Measurements from ENCODE around the gene SFI1.
A peak's percentile ranks its signal among the peaks of the same experiment; 100 is the strongest.

The SFI1 gene

DNA sequence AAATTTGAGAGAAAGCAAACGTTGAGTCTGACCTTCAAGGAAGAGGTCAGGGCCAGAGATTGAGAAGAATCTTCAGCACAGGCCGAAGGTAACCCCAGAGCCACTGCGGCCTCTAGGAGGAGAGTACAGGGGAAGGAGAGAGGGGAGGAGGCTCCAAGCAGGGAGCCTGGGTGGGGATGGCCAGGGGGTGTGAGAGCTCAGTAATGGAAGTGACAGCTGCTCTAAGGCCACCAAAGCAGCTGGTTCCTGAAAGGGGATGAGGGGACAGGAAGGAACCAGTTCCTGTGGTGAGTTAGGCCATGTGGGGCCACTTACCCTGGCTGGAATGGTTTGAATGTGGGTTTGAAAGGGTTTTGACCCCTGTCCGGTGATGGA is 119.6 kb downstream of the SFI1 start:
- no peak for DNase-seq (ENCODE audit: low read depth in 2 of 2)

DNA sequence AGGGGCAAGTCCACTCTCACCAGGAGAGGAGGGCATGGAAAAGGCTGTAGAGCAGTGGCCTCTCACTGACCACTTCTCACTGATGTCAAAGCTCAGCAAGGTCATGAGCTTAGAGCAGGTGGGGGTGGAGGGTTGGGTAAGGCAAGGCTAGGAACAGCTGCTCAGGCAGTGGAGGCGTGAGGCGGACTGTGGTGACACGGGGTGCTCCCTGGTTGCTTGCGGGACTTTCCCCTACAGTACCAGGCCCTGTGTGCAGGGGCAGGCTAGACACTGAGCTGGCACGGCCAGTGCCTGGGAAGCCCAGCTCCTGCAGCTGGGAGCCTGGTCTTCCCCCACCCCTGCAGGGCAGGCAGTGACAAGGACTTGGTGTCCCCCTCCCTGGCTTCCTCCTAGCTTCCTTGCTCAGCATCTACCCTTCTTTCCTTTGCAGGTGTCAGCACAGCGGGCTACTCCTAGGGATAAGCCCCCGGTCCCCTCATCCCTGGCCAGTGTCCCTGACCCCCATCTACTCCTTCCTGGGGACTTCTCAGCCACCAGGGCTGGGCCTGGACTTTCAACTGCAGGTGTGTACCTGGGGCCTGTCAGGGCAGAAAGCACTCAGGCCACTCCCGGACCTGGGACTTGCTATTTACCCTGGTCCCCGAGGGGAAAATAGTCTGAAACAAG is 120.1 kb downstream of the SFI1 start:
- DNase-seq (ENCODE audit: low read depth in 2 of 2): peak in 1 of 2 experiments; percentile 48

DNA sequence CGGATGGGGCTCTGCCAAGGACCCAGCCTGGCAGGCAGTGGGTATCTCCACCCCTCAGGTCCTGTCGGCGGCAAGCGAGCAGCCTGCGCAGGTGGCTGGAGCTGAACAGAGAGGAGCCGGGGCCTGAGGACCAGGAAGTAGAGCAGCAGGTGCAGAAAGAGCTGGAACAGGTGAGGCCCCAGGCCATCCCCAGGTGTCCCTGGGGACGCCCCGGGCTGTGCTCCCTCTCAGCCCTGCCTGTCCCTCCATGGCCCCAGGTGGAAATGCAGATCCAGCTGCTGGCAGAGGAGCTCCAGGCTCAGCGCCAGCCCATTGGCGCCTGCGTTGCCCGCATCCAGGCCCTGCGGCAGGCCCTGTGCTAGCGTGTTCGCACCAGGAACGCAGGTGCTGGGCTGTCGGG is 121.7 kb downstream of the SFI1 start:
- no peak for DNase-seq (ENCODE audit: low read depth in 2 of 2)

DNA sequence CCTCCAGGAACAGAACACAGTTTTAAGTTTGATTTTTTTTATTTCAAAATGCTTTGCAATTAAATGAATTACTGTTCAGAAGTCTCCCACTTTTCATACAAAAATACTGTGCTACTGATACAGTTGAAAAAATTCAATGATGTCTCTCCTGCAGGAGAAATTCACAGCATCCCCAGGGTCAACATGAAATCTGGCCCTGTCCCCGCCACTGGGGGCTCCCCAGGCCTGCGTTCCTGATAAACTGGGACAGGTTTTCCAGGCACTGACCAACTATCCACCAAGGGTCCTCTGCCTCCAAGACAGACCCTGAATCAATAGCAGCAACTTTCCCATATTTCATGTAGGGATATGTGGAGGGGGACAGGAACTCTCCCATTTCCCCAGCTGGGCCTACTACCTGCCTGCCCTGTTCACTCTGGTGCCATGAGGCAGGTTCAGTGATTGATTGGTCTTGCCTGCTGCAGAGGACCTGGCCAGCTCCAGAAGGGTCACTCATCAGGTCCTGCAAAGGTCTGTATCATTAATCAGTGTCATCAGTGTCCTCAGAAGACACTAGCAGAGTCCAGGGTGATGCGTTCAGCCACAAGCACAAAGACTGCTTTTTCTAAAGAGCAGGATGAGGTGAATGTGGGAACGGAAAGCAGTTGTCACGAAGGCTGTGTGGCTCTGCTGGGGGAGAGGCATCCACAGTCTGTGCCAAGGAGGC is 122.3 kb downstream of the SFI1 start:
- DNase-seq (ENCODE audit: low read depth in 2 of 2): no peak

DNA sequence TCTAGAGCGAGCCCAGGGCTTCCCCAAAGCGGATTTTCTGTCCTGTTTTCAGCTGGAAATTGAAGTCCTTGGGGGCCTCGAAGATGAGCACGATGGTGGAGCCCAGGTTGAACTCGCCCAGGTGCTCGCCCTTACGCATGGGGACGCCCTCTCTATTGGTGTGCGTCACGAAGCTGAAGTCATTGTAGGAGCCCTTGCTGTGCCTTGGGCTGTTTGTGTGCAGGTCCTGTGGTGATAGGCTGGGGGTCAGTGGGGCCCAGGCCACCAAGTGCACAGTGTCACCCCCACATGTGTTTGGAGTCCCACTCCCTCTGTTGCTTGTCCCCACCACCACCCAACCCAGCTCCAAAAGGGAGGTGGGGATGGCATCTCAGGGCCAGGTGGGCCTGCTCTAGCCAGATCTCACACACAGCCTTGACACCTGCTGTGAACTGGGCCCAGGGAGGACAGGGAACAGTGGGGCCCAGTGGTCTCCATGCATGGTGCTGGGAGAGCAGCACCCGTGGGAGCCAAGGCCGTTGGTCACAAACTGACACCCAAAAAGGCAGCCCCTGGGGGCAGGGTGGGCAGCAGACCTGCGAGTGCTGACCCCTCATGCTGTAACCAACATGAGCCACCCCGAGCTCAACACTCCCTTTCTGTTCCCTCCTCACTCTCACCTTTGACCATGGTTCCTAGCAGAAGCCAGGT is 123.4 kb downstream of the SFI1 start:
- no peak for DNase-seq (ENCODE audit: low read depth in 2 of 2)

DNA sequence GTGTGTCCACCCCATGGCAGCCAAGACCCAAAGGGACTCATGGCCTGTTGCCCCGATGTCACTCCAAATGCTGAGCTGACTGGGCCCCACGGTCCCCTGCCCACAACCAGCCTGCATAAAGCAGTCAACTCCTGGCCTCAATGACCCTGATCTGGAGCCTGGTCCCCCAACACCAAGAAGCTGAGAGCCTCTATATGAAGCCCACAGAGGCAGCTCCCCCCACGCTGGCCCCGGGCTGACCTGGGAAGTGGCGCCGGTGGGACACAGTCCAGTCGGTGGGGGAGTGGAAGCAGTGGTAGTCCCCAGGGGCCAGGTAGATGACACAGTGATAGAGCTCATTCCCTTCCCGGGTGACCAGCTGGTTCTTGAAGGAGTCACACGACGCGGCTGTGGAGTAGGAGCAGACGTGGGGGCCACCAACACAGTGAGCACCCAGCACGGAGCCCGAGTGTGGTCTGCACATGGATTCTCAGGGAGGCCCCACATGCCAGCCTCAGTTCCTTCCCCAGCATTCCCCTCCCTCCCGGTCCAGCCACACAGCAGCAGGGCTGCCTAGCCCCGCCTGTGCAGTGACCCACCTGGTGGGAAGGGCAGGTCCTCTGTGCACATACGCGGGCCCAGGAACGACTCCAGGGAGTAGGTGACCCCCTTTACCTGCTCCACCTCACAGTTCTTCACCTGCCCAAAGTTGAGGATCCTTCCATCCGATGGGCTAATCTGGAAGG is 124.6 kb downstream of the SFI1 start:
- no peak for DNase-seq (ENCODE audit: low read depth in 2 of 2)

DNA sequence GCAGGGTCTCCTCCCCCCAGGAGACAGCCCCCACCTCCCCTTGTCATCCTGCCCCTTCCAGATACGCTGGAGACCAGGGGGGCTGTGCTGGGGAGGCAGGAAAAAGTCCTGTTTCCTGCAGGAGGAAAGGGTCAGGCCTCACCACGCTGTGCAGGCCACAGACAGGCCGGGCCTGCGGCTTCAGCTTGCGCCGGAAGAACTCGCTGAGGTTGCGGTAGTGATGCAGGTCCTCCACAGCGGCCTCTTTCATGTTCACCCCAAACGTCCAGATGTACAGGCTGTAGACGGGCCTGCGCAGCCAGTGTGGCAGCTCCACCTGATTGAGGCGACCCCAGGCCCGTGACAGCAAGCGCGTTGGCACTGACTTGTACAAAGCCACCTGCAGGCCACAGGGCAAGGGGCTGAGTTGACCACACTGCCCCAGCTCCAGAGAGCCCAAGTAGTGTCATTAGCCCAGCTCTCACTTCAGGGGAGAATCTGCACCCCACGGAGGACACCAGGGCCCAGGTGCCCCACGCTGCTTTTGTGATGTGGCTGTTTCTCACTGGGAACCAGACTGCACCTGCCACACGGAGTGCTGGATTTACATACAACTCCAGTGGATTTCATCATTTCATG is 125.3 kb downstream of the SFI1 start:
- no peak for DNase-seq (ENCODE audit: low read depth in 2 of 2)

DNA sequence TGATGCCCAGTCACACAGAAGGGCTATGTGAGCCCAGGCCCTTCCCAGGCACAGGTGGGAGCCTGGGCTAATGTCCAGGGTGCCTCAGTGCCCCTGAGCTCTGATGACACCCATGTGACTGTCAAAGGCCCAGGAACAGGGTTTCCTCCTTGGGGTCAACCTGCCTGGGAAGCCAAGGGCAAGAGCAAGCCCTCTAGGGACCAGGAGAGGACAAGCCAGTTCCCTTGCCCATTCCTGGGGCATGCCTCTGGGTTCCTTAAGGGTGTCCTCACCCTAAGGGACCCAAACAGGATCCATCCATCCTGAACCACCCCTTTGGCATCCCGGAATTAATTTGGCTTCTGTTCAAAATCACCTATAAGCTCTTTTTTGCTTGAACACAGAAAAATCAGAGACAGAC is 126.6 kb downstream of the SFI1 start:
- no peak for DNase-seq (ENCODE audit: low read depth in 2 of 2)

DNA sequence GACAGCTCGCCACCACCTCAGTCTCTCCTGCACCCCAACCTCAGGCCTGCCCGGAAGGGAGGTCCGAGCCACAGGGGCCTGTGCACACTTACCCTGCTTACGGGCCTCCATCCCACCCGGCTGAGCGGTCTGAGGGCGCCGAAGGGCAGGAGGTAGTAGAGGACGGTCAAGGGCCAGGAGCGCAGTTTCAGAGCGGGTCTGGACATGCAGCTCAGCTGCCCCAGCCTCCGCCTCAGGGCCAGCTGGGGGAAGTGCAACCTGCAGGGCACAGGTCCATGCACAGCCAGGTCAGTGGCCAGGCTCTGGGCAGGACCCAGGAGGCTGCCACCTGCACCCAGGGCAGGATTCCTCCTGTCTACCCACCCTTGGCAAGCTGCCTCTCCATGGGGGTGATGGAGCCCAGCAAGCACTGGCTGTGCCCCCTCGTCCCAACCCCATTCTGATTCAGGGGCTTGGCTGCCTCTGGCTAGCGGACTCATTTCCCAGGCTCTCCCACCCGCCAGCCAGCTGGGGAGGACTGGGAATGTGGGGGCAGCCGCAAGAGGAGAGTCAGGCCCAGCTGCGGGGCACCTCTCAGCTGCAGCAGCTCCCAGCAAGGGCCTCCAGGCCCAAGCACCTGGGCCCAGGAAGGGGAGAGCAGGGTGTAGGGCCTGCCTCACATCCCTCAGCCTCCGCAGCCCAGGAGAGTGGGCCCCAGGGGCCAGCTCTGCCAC is 127.4 kb downstream of the SFI1 start:
- DNase-seq (ENCODE audit: low read depth in 2 of 2): no peak

DNA sequence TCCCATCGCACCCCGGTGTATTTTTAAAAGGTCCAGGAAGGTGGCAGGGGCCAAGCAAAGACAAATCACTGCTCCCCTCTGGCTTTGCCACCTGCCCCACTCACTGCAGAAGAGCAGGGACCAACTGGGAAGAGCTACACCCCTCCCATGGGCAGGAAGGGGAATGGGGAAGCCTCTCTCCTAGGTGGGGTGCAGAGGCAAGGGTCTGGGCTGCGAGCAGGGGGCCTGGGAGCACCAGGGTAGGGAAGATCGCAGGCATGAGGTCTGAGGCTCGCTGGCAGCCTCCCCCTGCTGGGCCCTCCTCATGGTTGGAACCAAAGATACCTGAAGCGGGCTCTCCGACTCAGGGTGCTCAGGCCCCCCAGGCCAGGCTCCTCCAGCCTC is 128.9 kb downstream of the SFI1 start:
- no peak for DNase-seq (ENCODE audit: low read depth in 2 of 2)

DNA sequence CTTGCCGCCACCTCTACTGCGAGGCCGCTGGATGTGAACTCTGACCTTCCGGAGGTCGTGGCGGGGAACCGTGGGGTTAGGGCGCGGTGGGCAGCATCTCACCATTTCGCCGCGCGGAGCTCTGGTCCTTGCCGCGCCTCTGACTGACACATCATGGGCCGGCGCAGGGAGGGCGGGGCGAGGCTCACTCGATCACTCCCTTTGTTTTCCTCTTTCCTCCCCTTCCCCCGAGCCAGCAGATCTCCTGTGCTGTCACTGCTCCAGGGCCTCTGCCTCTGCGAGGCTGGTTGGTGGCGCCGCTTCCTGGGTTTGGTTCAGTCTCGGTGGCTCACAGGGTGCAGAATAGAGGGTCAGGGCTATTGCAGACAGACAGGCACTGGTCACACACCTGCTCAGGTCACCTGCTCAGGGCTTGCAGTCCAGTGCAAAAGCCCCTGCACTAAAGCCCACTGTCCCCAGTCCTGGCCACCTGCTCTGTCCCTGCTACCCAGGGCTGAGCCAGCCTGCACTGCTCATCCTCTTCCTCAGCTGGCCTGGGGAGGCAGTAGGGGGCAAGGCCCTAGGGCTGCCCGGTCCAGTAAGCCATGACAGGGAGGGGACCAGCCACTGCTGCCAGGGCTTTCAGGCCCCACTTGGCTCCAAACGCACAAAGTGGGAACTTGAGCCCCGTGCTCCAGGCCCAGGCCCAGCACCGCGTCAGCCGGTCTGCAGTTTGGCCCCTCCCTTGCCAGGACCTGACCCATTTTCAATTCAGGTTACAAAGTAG is 129.5 kb downstream of the SFI1 start:
- no peak for DNase-seq (ENCODE audit: low read depth in 2 of 2)

DNA sequence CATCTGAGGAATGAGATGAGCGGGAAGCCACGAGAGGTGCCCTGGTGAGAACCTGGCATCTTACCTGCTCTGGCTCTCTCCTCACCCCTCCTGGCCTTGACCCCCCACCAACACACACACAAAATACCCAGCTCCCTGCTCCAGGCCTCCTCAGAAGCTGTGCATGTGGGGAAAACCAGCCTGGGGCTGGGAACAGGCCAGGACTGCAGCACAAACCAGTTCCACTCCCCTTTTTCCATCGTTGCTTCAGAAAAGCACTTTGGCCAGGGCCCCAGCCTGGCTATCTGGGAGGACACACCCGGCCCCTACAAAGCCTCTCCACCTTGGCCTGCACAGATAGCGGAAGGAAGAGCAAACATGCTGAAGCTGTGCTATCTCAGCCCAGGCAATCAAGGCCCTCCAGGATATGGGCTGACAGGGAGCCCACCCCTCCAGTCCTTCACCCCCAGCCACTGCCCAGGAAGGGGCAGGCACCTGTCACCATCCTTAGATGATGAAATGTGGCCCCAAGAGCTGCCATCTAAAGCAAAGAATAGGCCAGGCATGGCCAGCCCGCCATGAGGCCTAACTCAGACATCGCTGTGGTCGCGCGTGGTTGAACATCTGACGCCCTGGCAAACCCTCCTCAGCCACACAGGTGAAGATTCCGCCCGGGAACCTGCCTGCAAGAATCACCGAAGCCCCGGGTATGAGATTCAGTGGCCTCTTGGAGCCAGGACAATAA is 130.3 kb downstream of the SFI1 start:
- no peak for DNase-seq (ENCODE audit: low read depth in 2 of 2)

DNA sequence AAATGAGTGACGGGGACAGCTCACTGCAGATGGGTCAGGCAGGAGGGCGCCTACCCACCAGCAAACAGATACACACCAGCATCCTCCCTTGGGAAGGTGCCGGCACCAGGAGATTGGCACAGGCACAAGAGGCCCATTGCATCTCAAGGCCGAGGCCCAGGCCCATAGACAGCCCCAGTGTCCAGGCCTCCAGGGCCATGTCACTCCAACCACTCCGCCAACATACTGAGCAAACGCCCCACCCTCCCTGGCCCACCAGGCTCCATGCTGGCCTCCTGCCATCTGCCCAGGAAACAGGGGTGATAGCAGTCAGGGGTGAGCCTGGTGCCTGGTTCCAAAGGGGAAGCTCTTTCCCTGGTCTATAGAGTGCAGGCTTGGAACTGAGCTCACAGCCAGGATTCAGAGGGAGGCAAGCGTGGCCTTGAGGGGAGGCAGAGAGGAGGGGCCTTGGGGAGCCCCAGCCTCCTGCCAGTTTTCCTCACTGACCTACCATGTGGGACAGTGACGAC is 130.9 kb downstream of the SFI1 start:
- no peak for DNase-seq (ENCODE audit: low read depth in 2 of 2)

DNA sequence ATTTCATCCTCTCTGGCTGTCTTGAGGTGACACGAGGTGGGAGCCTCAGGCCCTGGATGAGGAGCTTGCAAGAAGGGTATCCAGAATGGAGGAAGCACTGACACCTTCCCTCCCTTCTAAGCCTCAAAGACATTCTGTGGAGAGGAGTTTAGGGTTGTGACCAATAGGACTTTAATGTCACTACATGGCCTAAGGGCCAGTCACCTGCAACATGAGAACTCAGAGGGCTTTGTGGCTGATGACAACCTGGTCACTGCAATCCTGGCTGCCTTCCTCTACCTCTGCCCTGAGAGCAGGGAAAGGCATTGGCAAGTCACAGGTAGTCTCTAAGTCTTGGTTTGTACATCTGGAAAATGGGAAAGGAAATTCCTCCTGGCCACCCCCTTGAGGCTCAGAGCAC is 132.0 kb downstream of the SFI1 start:
- no peak for DNase-seq (ENCODE audit: low read depth in 2 of 2)

DNA sequence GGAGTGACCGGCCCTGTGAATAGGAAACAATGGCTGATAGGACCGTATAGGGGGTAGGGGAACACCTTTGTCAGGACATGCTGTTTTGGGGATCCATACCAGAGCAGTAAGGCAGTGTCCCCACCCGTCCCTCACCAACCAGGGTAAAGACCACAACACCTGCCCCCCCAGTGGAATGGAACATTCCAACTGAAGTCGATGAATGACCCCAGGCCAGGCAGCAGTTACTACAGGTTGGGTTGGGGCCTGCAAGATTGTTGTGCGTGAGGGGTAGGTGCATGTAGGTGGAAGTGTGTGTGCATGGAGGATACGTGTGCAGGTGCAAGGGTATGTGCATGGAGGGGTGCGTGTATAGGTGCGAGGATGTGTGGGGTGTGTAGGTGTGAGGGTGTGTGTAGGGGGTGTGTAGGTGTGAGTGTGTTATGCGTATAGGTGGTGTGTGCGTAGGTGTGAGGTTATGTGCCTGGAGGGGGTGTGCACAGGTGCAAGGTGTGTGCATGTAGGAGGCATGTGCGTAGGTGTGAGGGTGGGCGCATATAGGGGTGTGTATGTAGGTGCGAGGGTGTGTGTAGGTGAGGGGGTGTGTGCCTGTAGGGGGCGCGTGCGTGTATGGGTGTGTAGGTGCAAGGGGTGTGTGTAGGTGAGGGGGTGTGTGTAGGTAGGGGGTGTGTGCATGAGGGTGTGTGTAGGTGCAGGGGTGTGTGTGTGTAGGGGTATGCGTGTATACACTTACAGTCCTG is 132.8 kb downstream of the SFI1 start:
- DNase-seq (ENCODE audit: low read depth in 2 of 2): no peak

DNA sequence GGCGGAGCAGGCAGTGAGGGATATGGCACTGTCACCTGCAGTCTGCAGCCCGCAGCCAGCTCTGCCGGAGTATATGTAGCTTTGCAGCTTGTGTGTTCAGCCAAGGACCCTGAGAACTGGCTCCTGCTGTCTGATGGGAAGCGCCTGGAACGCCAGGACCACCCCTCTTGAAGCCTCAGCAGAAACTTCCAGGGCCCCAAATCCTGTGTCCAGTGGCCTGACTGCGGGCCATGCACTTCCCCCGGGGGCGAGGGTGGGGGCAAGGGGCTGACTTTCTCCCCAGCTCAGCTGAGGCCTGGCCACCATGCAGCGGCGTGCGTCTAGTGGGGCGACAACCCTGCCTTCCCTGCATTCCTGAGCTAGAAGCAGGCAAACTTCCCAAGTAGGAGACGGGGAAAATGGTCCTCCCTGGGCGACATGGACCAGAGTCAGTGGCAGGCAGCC is 133.4 kb downstream of the SFI1 start:
- no peak for DNase-seq (ENCODE audit: low read depth in 2 of 2)

DNA sequence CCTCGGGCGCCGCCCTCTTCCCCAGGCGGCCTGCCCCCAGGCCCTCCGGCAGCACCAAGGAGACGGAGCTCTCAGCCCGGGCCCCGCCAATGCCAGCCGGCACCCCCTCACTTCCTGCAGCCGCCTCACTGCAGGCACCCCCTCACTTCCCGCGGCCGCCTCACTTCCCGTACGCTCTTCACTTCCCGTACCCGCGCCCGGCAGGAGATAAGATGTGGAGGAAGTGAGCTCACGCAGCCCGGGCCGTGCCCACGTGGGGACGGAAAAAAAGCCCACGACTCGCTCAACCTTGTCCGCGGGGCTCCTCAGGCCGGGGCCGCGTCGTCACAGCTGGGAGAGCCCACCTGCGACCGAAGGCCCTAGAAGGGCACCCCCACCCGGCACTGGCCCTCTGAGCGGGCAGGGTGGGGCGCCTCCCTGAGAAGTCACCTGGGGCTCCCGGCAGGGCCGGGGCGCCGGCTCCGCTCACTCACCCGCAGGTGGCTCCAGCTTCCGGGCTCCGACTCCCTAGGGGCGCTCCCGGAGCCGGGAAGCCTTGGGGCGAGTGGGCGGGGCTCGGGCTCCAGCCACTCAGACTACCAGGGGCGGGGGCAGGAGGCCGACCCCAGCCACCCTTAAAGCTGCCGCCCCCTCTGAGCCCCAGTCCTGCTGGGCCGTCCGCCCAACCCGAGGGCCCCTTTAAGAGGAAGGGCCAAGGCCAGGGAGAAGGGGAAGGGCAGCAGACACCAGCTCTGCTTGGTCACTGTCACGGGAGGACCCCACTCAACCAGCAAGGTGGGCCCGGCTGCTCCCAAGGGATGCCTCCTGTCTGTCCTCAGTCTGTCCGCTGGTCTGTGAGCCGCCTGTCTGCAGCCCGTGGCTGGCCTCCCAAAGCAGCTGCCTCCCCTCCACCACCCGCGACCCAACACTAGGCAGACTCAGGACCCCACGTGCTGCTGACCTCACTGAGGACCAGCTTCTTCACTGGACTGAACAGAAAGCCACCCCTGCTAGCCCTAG is 134.3 kb downstream of the SFI1 start:
- DNase-seq (ENCODE audit: low read depth in 2 of 2): peak; percentile 77 to 82

DNA sequence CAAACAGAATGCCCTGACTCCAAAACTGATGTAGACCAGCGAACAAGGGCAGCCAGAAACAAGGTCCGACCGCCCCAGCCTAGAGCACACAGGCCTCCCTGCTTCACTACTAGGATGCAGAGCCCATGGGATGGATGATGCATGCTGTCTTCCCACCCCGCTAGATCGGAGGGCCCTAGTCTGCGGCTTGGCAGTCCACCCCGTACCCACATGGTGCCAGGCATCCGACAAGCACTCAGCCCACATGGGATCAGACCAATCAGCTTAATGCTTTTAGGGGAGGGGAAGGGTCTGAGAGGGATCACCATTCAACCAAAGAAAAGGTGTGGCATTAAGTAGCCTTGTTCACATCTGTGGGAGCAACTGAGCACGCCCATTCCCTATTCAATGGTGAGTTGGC is 135.1 kb downstream of the SFI1 start:
- no peak for DNase-seq (ENCODE audit: low read depth in 2 of 2)
